K562 (cell line): ENCODE measurements around the gene C19orf44. TPM values are rescaled to one million over a fixed set of nuclear protein-coding genes. Genes with fewer than 3 reads are reported as not detected.
A peak's percentile ranks its signal among the peaks of the same experiment; 100 is the strongest.

Experiments used
- BRD4 ChIP-seq: fragments of 200-600 bp; sonication (generic); IDR thresholded peaks from 2 replicates; pipeline ENCODE4 v1.6.1; 2017; ENCODE audit warnings: inconsistent platforms
- CEBPG ChIP-seq, 3 experiments: fragments of 200-800 bp in 1 of 3; sonication (Bioruptor generic) in 1 of 3; sonication (generic) in 1 of 3; formaldehyde crosslinking in 1 of 3; IDR thresholded peaks in 2 of 3; conservative IDR thresholded peaks in 1 of 3; 2 replicates each; pipeline versions ENCODE4 v1.6.1 to v1.8.0; 2016 to 2022; ENCODE audit warnings: missing compliant biosample characterization in 2 of 3, missing genetic modification characterization in 2 of 3, mild to moderate bottlenecking in 1 of 3, missing genetic modification reagents in 1 of 3
- ZNF740 ChIP-seq, 3 experiments: fragments of 200-800 bp in 1 of 3; sonication (Bioruptor generic) in 1 of 3; sonication (generic) in 1 of 3; formaldehyde crosslinking in 1 of 3; IDR thresholded peaks; 2 replicates each; pipeline versions ENCODE4 v1.6.1 to v1.8.0; 2016 to 2022; ENCODE audit warnings: mild to moderate bottlenecking in 2 of 3, missing compliant biosample characterization in 2 of 3, missing genetic modification characterization in 2 of 3, missing genetic modification reagents in 1 of 3
- polyA plus RNA-seq, 8 experiments: library from polyadenylated mRNA; depleted of rRNA in 4 of 8; stranded (reverse) in 5 of 8; unstranded in 3 of 8; fragments of >200 nt; fragmentation: Nextera tagmentation in 2 of 8; fragmentation: Illumina TruSeq in 1 of 8; extraction: Ambion mirVana in 2 of 8; extraction: Trizol in 1 of 8; gene quantifications; 2 replicates each; pipeline versions ENCODE4 v1.2.1 to v1.2.3, GENCODE V29; 2011 to 2014; ENCODE audit warnings: inconsistent platforms in 1 of 8, missing spikeins in 1 of 8
- total RNA-seq, 7 experiments: library from RNA; depleted of rRNA in 6 of 7; stranded (reverse); fragments of >200 nt in 6 of 7; fragmentation: Illumina TruSeq in 2 of 7; extraction: Trizol in 2 of 7; gene quantifications; 2 replicates each; pipeline versions ENCODE4 v1.2.1 to v1.2.3, GENCODE V29; 2011 to 2021; ENCODE audit warnings: low replicate concordance in 1 of 7
- TF ChIP-seq, protein P1 (sequence below): fragments of 450-650 bp; IDR thresholded peaks from 2 replicates; pipeline ENCODE4 v1.6.1; 2016; ENCODE audit warnings: mild to moderate bottlenecking, moderate library complexity

The C19orf44 gene
- total and polyA plus RNA-seq, 9 of the 15 experiments (the other 6 are each of a cell fraction or from before 2014, with no cell fraction given) = 0.41 to 7.7 (median 3.5) TPM

DNA sequence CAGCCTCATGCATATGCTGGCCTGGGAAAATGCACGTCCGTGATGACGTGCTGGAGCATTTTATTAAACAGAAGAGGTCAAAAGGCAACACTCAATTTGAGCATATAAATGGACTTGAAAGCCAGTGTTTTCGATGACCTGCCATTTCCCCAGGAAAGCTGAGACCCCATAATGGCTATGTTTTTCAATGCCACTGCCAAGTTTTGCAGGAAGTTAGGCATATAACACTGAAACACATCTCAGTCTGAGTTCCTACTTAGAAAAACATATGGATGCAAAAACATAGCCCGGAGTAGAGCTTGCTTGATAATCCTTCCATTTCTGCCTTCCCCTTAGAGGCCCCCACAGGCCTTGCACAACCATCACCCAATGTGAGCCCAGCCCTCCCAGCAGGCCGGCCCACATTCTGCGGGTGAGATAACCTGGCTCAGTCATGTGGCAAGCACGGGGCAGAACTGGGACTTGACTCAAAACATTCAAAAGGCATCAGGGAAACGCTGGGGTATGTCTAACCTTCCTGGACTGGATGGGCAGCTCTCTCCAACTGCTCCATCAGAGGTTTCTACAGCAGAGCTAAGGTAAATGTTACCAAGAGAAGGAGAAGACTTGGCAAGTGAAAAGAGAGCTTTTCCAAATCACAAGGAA lies 49.3 kb upstream of the C19orf44 start (continued):
- TF ChIP-seq ZNF740 (CRISPR knock-in tag; IDR thresholded peaks at IDR 0.05) (no peak), ZNF740 (tag; IDR thresholded peaks at IDR 0.05) (no peak), BRD4 (no peak), CEBPG (CRISPR knock-in tag; IDR thresholded peaks at IDR 0.05) (peak; percentile 92), CEBPG (tag; conservative IDR thresholded peaks at IDR 0.05 in 1 of 2, IDR thresholded peaks at IDR 0.05 in 1 of 2) (peak; percentile 88 to 97)
- TF ChIP-seq, protein P1, sequence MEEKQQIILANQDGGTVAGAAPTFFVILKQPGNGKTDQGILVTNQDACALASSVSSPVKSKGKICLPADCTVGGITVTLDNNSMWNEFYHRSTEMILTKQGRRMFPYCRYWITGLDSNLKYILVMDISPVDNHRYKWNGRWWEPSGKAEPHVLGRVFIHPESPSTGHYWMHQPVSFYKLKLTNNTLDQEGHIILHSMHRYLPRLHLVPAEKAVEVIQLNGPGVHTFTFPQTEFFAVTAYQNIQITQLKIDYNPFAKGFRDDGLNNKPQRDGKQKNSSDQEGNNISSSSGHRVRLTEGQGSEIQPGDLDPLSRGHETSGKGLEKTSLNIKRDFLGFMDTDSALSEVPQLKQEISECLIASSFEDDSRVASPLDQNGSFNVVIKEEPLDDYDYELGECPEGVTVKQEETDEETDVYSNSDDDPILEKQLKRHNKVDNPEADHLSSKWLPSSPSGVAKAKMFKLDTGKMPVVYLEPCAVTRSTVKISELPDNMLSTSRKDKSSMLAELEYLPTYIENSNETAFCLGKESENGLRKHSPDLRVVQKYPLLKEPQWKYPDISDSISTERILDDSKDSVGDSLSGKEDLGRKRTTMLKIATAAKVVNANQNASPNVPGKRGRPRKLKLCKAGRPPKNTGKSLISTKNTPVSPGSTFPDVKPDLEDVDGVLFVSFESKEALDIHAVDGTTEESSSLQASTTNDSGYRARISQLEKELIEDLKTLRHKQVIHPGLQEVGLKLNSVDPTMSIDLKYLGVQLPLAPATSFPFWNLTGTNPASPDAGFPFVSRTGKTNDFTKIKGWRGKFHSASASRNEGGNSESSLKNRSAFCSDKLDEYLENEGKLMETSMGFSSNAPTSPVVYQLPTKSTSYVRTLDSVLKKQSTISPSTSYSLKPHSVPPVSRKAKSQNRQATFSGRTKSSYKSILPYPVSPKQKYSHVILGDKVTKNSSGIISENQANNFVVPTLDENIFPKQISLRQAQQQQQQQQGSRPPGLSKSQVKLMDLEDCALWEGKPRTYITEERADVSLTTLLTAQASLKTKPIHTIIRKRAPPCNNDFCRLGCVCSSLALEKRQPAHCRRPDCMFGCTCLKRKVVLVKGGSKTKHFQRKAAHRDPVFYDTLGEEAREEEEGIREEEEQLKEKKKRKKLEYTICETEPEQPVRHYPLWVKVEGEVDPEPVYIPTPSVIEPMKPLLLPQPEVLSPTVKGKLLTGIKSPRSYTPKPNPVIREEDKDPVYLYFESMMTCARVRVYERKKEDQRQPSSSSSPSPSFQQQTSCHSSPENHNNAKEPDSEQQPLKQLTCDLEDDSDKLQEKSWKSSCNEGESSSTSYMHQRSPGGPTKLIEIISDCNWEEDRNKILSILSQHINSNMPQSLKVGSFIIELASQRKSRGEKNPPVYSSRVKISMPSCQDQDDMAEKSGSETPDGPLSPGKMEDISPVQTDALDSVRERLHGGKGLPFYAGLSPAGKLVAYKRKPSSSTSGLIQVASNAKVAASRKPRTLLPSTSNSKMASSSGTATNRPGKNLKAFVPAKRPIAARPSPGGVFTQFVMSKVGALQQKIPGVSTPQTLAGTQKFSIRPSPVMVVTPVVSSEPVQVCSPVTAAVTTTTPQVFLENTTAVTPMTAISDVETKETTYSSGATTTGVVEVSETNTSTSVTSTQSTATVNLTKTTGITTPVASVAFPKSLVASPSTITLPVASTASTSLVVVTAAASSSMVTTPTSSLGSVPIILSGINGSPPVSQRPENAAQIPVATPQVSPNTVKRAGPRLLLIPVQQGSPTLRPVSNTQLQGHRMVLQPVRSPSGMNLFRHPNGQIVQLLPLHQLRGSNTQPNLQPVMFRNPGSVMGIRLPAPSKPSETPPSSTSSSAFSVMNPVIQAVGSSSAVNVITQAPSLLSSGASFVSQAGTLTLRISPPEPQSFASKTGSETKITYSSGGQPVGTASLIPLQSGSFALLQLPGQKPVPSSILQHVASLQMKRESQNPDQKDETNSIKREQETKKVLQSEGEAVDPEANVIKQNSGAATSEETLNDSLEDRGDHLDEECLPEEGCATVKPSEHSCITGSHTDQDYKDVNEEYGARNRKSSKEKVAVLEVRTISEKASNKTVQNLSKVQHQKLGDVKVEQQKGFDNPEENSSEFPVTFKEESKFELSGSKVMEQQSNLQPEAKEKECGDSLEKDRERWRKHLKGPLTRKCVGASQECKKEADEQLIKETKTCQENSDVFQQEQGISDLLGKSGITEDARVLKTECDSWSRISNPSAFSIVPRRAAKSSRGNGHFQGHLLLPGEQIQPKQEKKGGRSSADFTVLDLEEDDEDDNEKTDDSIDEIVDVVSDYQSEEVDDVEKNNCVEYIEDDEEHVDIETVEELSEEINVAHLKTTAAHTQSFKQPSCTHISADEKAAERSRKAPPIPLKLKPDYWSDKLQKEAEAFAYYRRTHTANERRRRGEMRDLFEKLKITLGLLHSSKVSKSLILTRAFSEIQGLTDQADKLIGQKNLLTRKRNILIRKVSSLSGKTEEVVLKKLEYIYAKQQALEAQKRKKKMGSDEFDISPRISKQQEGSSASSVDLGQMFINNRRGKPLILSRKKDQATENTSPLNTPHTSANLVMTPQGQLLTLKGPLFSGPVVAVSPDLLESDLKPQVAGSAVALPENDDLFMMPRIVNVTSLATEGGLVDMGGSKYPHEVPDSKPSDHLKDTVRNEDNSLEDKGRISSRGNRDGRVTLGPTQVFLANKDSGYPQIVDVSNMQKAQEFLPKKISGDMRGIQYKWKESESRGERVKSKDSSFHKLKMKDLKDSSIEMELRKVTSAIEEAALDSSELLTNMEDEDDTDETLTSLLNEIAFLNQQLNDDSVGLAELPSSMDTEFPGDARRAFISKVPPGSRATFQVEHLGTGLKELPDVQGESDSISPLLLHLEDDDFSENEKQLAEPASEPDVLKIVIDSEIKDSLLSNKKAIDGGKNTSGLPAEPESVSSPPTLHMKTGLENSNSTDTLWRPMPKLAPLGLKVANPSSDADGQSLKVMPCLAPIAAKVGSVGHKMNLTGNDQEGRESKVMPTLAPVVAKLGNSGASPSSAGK = peak; percentile 90
